GM18867 (cell line): ENCODE measurements around the gene USH2A.

Experiments
- ATAC-seq: cut with Tn5 transposase; IDR thresholded peaks from one replicate; pipeline ENCODE4 v1.9.1; 2021; ENCODE audit warnings: mild to moderate bottlenecking, moderate library complexity; ENCODE audit not compliant: unreplicated experiment

The USH2A gene

GRCh38 chr1:215883004-215883403 lies 540.2 kb downstream of the USH2A start:
- no peak for ATAC-seq

- ATAC-seq, result peak; percentile 61
Observed at GRCh38 chr1:215878843-215879242, 544.4 kb downstream of the USH2A start.

- ATAC-seq, result no peak
Observed at GRCh38 chr1:215878128-215878527, 545.1 kb downstream of the USH2A start.

DNA sequence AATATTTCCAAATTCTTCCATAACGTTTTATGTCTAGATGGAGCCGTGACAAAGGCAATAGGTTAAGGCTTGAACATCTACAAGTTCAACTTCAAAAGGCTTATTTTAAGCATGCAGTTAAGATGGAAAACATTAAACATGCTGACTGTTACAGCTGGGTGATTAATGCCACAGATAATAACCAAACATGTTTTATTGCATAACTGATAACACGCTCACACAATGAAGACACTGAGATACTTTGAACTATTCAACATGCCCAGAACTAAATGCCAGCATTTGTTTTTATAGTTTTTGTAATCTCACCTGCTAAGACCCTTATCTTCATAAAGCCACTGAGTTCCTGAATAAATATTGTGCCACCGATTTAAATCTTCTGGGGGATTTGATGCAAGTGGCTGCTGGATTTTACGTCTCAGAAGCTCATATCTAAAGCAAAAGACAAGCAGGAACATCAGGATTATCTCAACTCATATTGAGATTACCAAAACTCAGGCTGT lies 545.7 kb downstream of the USH2A start:
- ATAC-seq, result no peak

DNA sequence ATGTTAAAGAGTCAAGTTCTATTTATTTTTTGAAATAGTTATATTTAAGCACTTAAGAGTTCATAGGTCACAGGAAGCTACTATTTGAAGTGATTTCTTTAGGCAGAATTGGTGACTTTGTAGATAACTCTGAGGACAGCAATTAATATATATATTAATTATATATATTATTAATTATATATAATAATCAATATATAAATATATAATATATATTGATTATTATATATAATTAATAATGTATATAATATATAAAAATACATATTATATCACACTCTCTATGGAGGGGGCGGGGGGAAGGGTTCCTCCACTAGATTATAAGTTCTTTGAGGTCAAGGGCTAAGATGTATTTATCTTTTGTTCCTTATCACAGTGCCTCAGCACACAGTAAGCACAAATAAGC lies 547.5 kb downstream of the USH2A start:
- ATAC-seq, result no peak

DNA sequence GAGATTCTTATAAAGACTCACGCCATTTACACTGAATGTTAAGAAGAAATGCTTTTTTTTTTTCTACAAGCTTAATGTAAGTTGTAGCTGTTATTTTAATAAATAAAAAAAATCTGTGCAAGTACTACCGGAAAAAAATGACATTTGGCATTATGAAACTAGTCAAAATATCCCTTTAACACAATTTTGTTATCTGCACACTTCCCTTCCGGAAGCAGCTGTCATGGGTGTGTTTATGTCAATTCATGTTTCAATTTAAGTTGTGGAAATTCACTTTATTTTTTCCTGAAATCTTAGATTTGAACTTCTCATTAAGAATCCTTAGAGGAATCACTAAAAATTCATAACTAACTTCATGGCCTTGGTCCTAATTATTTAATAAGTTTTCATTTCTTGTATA lies 548.0 kb downstream of the USH2A start:
- ATAC-seq, result no peak

DNA sequence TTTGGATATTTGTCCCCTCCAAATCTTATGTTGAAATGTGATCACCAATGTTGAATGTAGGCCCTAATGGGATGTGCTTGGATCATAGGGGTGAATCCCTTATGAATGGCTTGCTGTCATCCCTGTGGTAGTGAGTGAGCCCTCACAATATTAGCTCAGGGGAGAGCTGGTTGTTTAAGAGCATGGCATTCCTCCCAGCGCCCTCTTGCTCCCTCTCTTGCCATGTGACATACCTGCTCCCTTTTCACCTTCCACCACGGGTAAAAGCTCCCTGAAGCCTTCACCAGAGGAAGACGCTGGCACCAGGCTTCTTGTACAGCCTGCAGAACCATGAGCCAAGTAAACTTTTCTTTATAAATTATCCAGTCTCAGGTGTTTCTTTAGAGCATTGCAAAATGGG lies 550.6 kb downstream of the USH2A start:
- no peak for ATAC-seq

GRCh38 chr1:215868500-215868899 lies 554.7 kb downstream of the USH2A start:
- no peak for ATAC-seq

DNA sequence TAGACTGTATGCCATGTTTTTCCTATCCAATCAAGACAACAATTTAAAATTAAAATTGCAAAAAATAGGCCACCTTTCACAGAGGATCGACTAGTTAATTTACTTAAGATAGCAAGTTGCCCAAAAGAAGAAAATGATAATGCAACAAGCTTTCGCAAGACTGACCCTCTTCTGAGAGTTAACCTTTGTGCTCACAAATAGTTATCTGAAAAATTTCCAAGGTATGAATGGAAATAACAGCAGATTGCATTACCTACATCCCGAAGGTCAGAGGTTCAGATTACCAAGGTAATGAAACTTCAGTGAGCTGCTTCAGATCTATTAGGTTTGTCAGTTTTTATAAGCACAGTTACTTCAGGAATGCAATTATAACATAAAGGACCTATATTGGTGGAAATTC lies 558.2 kb downstream of the USH2A start:
- no peak for ATAC-seq

DNA sequence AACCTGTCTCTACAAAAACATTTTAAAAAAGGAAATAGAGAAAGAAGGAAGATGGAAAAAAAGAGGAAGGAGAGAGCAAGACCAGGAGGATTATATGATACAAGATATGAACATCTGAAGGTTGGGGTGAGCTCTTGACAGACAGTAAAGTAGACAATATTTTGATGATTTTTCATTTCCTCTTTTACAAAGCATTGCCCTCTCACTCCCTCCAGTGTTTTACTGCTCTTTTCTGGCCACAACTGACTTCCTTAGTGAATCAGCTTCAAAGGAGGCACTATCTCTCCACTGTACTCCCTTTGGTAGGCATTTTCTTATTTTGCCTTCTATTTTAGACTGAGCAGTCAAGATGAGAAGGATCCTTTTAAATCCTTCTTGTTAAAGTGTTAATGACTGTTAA lies 559.5 kb downstream of the USH2A start:
- ATAC-seq, result peak; percentile 61

DNA sequence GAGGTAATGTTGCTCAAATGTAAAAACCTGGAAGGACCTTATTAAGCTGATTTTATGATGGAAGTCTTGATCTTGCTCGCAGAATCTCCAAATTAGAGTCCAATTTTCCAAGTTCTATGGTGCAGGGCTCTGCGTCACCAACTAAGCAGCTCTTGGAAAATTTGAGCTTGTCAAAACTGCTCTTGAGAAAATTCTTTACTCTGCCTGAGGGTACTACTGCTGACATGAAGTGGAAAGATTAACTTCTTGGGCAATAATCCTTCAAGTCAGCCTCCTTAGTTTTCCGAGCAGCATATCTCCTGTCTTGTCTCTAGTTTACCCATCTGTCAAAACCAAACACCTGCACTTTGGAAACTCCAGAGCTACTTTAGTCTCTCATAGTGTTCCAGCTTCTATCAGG lies 562.4 kb downstream of the USH2A start:
- no peak for ATAC-seq

- ATAC-seq, result no peak
Observed at GRCh38 chr1:215857317-215857716, 565.9 kb downstream of the USH2A start.

GRCh38 chr1:215845234-215845891 lies 577.9 kb downstream of the USH2A start:
- no peak for ATAC-seq

DNA sequence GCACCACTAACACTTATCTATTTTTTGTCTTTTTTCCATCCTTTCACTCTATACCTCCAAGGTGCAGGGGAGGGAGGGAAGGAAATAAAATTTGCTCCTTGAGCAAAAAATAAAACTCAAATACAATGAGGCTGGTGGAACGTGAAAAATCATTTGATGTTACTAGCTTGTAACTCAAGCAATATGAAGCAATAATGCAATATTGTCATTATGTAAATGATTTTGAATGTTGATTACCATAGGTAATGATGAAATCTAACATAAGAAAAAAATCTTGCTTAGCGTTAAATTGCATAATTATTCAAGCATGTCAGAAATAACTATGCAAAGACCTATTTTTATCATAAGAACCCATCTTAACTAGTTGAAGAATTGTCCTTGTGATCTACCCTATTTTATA lies 578.5 kb downstream of the USH2A start:
- no peak for ATAC-seq

DNA sequence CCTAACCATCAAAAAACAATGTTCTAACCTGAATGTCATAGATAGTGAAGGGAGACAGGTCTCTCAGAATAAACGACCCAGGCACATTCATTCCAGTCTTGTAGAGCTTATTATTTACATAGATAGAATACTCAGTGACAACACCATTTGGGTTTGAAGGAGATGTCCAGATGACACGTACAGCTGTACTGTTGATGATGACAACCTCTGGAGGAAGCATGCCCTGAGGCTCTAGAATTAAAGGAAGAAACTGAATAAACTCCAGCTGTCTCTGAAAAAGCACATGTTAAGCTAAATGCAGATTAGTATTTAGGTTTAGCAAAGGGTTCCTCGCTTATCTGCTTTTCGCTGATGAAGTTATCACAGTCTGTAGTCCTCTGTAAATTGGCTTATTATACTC lies 579.0 kb downstream of the USH2A start:
- no peak for ATAC-seq

DNA sequence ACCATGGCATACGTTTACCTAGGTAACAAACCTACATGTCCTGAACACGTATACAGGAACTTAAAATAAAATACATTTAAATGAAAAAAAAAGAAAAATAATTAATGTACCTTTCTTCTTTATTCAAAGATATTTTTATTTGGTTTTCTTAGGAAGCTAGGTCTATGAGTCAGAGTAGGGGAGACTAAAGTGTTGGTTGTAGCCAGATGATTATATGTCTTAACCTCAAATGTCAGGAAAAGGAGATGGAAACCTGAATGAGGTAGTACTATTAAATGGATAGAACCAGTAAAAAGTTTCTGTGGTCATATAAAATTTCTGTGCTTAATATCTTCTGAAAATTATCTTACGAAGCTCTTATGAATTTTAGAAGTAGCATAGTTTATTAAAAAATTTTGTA lies 580.3 kb downstream of the USH2A start:
- ATAC-seq, result no peak

GRCh38 chr1:215835951-215836350 lies 587.3 kb downstream of the USH2A start:
- ATAC-seq, result no peak

DNA sequence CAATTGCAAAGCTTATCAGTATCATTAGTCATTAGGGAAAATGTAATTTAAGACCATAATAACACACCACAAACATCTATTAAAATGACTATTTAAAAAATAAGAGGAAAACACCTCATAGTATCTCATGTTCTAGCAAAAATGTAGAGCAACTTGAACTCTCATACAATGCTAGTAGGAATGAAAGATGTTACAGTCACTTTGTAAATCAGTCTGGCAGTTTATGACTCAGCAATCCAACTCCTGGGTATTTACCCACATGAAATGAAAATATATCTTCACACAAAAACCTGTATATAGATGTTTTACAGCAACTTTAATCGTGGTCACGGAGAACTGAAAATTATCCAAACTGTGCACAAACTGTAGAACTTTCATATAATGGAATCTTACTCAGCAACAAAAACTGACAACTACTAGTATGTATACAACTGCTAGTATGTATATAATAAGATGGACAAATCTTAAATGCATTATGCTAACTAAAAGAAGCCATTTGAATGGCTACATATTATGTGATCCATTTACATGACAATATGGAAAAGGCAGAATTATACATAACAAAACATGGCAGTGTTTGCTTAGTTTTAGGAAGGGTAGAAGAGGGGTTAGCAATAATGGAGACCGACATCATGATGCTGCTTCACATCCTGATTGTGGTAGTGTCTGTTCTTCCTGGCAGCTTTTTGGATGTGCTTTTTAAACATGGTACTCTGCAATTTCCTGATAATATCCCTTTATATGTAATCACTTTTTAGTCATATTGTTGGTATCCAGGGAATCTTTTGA lies 589.1 kb downstream of the USH2A start:
- ATAC-seq, result no peak

DNA sequence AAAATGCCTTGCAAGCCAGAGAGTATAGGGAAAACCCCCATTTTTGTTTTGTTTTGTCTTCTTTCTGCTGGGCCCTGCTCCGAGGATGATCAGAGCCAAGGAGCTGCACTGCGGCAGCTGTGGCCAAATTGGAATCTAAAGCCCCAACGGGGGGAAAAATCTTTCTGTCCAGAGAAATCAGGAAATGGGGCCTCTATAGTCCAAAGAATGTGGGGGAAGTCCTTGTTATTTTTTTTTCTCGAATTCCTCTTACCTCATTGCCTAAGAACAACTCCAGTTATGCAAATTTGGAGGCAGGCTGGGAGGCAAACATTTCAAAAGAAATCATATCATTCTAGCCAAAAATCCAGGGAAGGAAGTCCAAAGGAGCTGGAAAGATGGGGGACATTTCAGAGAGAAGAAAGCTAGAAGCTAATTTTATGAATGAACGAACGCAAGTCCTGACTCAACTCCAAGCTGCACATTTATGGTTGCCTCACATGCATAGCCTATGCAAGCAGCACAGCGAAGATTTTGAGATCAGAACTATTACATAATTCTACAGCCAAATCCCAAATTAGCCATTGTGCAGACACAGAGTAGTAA lies 592.9 kb downstream of the USH2A start:
- ATAC-seq, result no peak

DNA sequence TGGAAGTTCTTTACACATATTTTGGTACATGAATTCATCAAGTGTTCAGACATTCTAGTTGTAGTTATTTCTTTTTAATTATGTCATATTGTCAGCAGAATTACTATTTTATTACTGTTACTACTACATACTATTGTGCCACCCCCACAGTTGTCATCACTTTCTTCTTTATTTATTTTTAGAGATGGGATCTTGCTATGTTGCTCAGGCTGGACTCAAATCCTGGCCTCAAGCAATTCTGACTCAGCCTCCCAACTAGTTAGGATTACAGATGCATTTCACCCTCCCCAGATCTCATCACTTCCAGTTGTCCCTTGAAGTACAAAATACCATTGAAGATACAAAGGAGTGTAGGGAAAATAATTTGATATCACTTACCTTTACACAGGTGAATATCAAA lies 598.2 kb downstream of the USH2A start:
- no peak for ATAC-seq

GRCh38 chr1:215824245-215824644 lies 599.0 kb downstream of the USH2A start:
- ATAC-seq, result no peak

GRCh38 chr1:215819114-215819513 lies 604.1 kb downstream of the USH2A start:
- no peak for ATAC-seq
